B cell (primary cell): ENCODE data around the gene GFM2. TPM values are rescaled to one million over a fixed set of nuclear protein-coding genes. Genes with fewer than 3 reads are reported as not detected.

ENCODE experiments used
- ATAC-seq: fragments of 200-7000 bp; cut with Tn5 transposase; one replicate; pipeline ENCODE4 v1.10.0; 2021; ENCODE audit warnings: low read depth, mild to moderate bottlenecking, moderate number of reproducible peaks, moderate library complexity
- CTCF ChIA-PET: fragments of 350-600 bp; sonication (Branson Sonifier 250); formaldehyde crosslinking; loops from one replicate; lab custom pipeline; 2021; ENCODE audit warnings: antibody characterized with exemption, inconsistent platforms; lab: Charles Lee
- POLR2A ChIA-PET: fragments of 350-600 bp; sonication (Branson Sonifier 250); formaldehyde crosslinking; loops from one replicate; lab custom pipeline; 2021; ENCODE audit warnings: antibody characterized with exemption; lab: Charles Lee
- DNase-seq: peaks from one replicate; pipeline ENCODE4 v3.0.0; 2013
- H2AFZ ChIP-seq: 2 replicates; pipeline ENCODE4 v1.6.1; 2012; ENCODE audit warnings: mild to moderate bottlenecking, low read depth, low read length; ENCODE audit not compliant: insufficient read depth, poor library complexity, severe bottlenecking
- H3K27ac ChIP-seq, 2 donors: 1 replicate in 1 of 2; 2 replicates in 1 of 2; pipeline ENCODE4 v1.5.1; 2012 to 2013; ENCODE audit warnings: low read length in 2 of 2, mild to moderate bottlenecking in 2 of 2, moderate library complexity in 1 of 2
- H3K27me3 ChIP-seq, 4 experiments: fragments of 200-600 bp in 1 of 4; sonication (generic) in 1 of 4; replicated peaks in 1 of 4; 1 replicate in 2 of 4; 2 replicates in 2 of 4; pipeline versions ENCODE4 v1.6.1 to v1.7.0; 2013 to 2016; ENCODE audit warnings: low read length in 3 of 4, mild to moderate bottlenecking in 2 of 4, mixed read lengths in 1 of 4, moderate library complexity in 1 of 4; ENCODE audit not compliant: insufficient read depth in 4 of 4, control insufficient read depth in 3 of 4; ENCODE audit errors: control extremely low read depth in 1 of 4
- H3K36me3 ChIP-seq, 2 experiments: replicated peaks in 1 of 2; 1 replicate in 1 of 2; 2 replicates in 1 of 2; pipeline versions ENCODE4 v1.6.1 to v1.7.1; 2013; ENCODE audit warnings: low read length in 1 of 2; ENCODE audit not compliant: insufficient read depth in 2 of 2, control insufficient read depth in 1 of 2; ENCODE audit errors: control extremely low read depth in 1 of 2, extremely low read depth in 1 of 2
- H3K4me1 ChIP-seq, 2 donors: fragments of 200-600 bp in 1 of 2; sonication (generic) in 1 of 2; 1 replicate in 1 of 2; 2 replicates in 1 of 2; pipeline versions ENCODE4 v1.5.1 to v1.6.1; 2013 to 2017; ENCODE audit warnings: low read length in 2 of 2; ENCODE audit not compliant: control insufficient read depth in 2 of 2, insufficient read depth in 2 of 2
- H3K4me2 ChIP-seq: replicated peaks from 2 replicates; pipeline ENCODE3; 2012; ENCODE audit warnings: mild to moderate bottlenecking, low read depth, low read length; ENCODE audit not compliant: poor library complexity, severe bottlenecking
- H3K4me3 ChIP-seq, 5 experiments: fragments of 200-600 bp in 1 of 5; sonication (generic) in 1 of 5; 1 replicate in 3 of 5; 2 replicates in 2 of 5; pipeline versions ENCODE4 v1.5.1 to v1.7.0; 2011 to 2016; ENCODE audit warnings: low read length in 4 of 5, mild to moderate bottlenecking in 4 of 5, low read depth in 2 of 5, control low read depth in 1 of 5, moderate library complexity in 1 of 5; ENCODE audit not compliant: insufficient read depth in 1 of 5; ENCODE audit errors: control extremely low read depth in 1 of 5, extremely low read depth in 1 of 5
- H3K79me2 ChIP-seq: fragments of 200-600 bp; sonication (generic); one replicate; pipeline ENCODE4 v1.6.0; 2016; ENCODE audit warnings: low read length; ENCODE audit not compliant: control insufficient read depth, insufficient read depth
- H3K9ac ChIP-seq: fragments of 200-600 bp; sonication (generic); 2 replicates; pipeline ENCODE4 v1.6.1; 2017; ENCODE audit warnings: mild to moderate bottlenecking, low read length, moderate library complexity
- H3K9me3 ChIP-seq, 3 donors: one replicate each; pipeline versions ENCODE4 v1.6.1 to v1.7.1; 2013; ENCODE audit warnings: low read length in 2 of 3; ENCODE audit not compliant: control insufficient read depth in 2 of 3, insufficient read depth in 1 of 3; ENCODE audit errors: control extremely low read depth in 1 of 3
- H4K20me1 ChIP-seq: 2 replicates; pipeline ENCODE4 v1.6.0; 2012; ENCODE audit warnings: mild to moderate bottlenecking, low read length; ENCODE audit not compliant: insufficient read depth, control insufficient read depth, poor library complexity, severe bottlenecking
- H3K27ac Mint-ChIP-seq: one replicate; pipeline ENCODE4 v1.8.0; 2021; ENCODE audit warnings: mixed read lengths
- H3K27me3 Mint-ChIP-seq: one replicate; pipeline ENCODE4 v1.8.0; 2021; ENCODE audit warnings: mixed read lengths
- H3K4me1 Mint-ChIP-seq: one replicate; pipeline ENCODE4 v1.8.0; 2021; ENCODE audit warnings: mixed read lengths
- H3K4me3 Mint-ChIP-seq: one replicate; pipeline ENCODE4 v1.8.0; 2021; ENCODE audit warnings: mixed read lengths
- H3K9me3 Mint-ChIP-seq: one replicate; pipeline ENCODE4 v1.8.0; 2022; ENCODE audit warnings: mixed read lengths; ENCODE audit not compliant: insufficient read depth
- CTCF ChIP-seq: fragments of 200-600 bp; IDR thresholded peaks from one replicate; pipeline ENCODE4 v1.8.0; 2022; ENCODE audit warnings: antibody characterized with exemption, mild to moderate bottlenecking
- EZH2 ChIP-seq: IDR thresholded peaks from 2 replicates; pipeline ENCODE4 v1.6.1; 2012; ENCODE audit warnings: borderline replicate concordance, low read depth, mild to moderate bottlenecking, moderate library complexity, low read length; ENCODE audit not compliant: insufficient read depth, poor library complexity, severe bottlenecking
- WGBS: methylation state at CpG from one replicate; pipeline ENCODE4 v1.1.5; 2013; ENCODE audit warnings: missing lambda C conversion rate; ENCODE audit not compliant: insufficient coverage; 5-methylcytosine and 5-hydroxymethylcytosine counted together
- intact Hi-C: fragments of 100-400 bp; cut with micrococcal nuclease; formaldehyde crosslinking; loops from one replicate; pipeline ENCODE4 v1.10.0; 2022
- polyA plus RNA-seq: library from polyadenylated mRNA; depleted of rRNA; stranded (reverse); fragments of >200 nt; gene quantifications from 2 replicates; pipeline ENCODE4 v1.2.3, GENCODE V29; 2012
- total RNA-seq, 2 donors: library from RNA; stranded (reverse); fragments of 120-200 nt in 1 of 2; gene quantifications; 1 replicate in 1 of 2; 2 replicates in 1 of 2; pipeline versions ENCODE4 v1.2.3 to v1.2.4, GENCODE V29; 2013 to 2022

The GFM2 gene
- total and polyA plus RNA-seq, 2 donors (not counting 1 experiment from before 2014, with no cell fraction given), result 11.0 to 28.5 TPM

GRCh38 chr5:74685979-74686631 is 80.8 kb downstream of the GFM2 start:
- ChIA-PET CTCF (interaction anchor here (0.6 to 1.7 kb wide), 3 partner anchors 13 to 86 kb away, joined by 3 to 5 read pairs (median 4); no protein-coding TSS in a partner anchor), POLR2A (interaction anchor here (0.5 to 0.6 kb wide), 2 partner anchors 9 to 16 kb away, joined by 3 to 5 read pairs; no protein-coding TSS in a partner anchor)
- no peaks in the 10 kb centered on the region for H4K20me1 ChIP-seq
- H3K9ac ChIP-seq, result peak overlapping the region; percentile 88
- peak overlapping the region; percentile 42 to 67 for H3K27ac ChIP-seq
- H3K4me2 ChIP-seq, result peak overlapping the region; percentile 93
- intact Hi-C loops, result loop anchor here (1.0 to 10.0 kb wide), 5 partner anchors 45 to 1841 kb away; partner anchors contain the start of genes CERT1, ENC1, GFM2 and NSA2
- H3K4me3 ChIP-seq, result peak overlapping the region; percentile 80 to 98 (median 88)
- H3K9me3 ChIP-seq, result no peaks in the 10 kb centered on the region
- no peak for TF ChIP-seq EZH2
- TF ChIP-seq CTCF, result no peak
- Mint-ChIP-seq H3K4me3 (peak overlapping the region; percentile 87), H3K27ac (peak overlapping the region; percentile 75), H3K27me3 (no peaks in the 10 kb centered on the region), H3K9me3 (no peaks in the 10 kb centered on the region), H3K4me1 (peaks cover 20% of the 10 kb centered on the region)
- H3K36me3 ChIP-seq, result peaks cover 0 to 14% of the 10 kb centered on the region in 2 experiments
- H3K79me2 ChIP-seq, result no peaks in the 10 kb centered on the region
- DNase-seq, result peak; percentile 67
- WGBS, result 24% methylated on average over 6 of the region's 10 CpGs
- H2AFZ ChIP-seq, result peak overlapping the region; percentile 86
- H3K4me1 ChIP-seq, result peaks cover 12 to 16% of the 10 kb centered on the region in 2 donors
- ATAC-seq, result peak; percentile 55
- no peaks in the 10 kb centered on the region for H3K27me3 ChIP-seq
